HG02642 (cell line): ENCODE results near the gene HLA-DMA.
"Not testable (repeated sequence)": the region's sequence is repeated elsewhere in the genome, so short reads cannot be mapped to it uniquely, and the experiment has no call there.

Source experiments
- ATAC-seq: cut with Tn5 transposase; IDR thresholded peaks from one replicate; pipeline ENCODE4 v1.9.1; 2021; ENCODE audit warnings: mild to moderate bottlenecking; ENCODE audit not compliant: unreplicated experiment, poor library complexity

Gene HLA-DMA

DNA sequence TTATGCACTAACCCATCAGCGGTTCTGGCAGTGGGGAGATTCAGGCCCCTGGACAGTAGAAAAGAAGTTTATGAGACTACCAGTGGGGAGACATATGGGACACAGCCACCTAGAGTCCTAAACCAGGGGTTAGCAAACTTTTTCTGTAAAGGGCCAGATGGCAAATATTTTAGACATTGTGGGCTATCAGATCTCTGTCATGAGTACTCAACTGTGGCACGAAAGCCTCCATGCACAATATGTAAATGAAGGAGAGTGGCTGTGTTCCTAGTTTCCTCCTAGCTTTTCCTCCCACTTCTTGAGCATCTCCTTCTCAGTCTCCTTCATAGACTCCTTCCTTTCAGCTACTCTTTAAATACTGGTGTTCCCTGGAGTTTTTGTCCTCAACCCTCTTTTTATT is 3.3 kb upstream of the HLA-DMA start:
- no peak for ATAC-seq

- no peak for ATAC-seq
These were observed 2.3 kb upstream of the HLA-DMA start for GRCh38 chr6:32954986-32955802.

GRCh38 chr6:32954267-32954666 is 1.4 kb upstream of the HLA-DMA start:
- ATAC-seq: no peak

DNA sequence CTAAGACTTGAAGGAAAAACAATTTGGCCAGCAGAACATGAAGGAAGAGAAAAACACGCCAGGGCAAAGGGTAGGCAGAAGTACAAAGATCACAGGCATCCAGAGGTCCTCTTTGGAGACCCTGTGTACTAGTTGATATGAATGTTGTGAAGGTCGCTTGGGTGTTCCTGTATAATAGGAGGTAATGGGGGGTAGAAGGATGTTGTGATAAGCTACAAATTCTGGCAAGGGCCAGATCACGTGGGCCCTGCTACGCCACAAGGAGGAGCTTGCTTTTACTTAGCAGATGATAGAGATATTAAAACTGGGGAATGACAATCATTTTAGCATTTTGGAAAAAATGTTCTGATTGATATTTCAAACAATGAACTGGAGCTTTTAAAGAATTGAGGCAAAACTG is 878 bp upstream of the HLA-DMA start:
- no peak for ATAC-seq

DNA sequence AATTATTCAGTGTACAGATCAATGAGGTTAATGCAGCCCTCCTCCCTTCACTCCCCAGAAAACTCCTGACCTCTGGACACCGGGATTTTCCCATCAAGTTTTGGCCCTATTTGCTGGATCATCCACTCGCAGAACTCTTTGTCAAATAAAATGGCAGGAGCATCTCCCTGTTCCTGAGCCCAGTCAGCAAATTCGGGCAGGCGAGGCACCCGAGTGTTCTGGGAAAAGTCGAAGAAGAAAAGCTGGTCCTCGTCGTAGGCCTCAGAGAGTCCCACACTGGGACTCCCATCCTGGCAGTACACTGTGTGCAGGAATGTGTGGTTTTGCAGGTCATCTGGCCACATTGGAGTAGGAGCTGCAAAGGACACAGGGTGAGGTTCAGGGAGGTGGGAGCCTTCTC is 2.4 kb downstream of the HLA-DMA start:
- no peak for ATAC-seq

DNA sequence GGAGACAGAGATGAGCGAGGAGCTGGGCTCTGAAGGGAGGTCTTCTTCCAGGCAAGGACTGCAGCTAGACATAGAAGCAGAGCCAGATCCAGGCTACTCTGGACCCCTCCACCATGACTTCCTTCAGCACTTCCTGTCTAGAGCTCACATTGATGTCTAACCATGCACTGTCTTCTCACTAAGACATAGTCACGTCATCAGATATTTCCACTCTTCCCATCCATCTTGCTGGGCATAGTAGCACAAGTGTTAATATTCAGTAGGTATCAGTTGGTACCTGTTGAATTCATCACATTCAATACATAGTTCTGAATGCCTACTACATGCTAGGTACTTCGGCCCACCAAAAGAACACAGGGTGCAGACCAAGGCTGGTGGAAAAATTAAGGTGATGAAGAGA is 2.9 kb downstream of the HLA-DMA start:
- no peak for ATAC-seq

DNA sequence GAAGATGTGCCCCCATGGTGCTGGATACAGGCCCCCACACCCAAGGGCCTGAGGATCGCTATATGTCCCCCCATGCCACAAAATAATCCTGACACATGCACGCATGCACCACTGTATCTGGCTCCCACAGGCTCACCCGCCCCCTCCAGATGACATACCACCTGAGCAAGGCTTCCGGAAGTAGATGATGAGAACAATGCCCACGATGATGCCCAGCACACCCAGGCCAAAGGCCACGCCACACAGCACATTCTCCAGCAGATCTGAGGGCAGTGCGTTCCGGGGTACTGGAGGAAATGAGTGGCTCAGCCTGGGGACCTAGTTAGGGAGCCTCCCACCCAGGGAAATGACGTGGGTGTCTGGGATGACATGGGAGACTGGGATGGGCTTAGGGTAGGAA is 3.8 kb downstream of the HLA-DMA start:
- ATAC-seq: no peak

DNA sequence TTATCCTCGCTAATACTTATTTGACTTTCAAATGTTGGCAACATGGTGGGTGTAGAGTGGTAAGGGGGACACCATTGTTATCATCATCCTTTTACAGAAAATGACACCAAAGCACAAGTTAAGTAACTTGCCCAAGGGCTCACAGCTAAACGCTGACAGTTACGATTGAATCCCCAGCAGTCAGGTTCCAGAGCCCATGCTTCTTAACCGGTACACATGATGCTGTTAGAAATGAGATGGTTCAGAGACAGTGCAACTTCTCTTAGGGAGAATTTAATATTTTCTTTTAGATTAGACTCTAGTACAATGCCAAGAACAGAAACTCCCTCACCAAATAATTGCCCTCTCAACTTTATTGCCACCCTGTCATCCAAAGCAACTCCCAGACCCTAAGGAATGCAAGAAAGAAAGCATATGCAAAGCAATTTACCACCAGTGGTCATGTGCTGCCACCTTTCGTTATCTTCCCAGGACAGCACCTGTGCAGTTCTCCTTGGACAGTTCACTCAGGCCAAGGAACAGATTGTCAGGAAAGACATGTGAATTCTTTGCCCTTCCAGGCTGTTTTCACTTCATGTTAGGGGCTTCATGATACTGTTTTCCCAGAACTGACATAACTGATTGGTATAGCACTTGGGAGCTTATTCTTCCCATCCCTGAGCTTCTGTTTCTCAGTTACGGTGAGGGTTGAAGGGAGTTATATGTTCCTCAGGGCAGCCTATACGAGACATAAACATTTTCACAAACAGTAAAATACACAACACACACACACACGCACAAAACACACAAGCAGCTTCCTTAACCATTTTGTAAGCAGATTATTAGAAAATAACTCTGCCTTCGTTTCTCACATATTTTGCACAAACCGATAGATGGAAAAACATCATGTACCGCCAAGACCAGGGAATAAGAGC is 5.1 kb downstream of the HLA-DMA start:
- no peak for ATAC-seq

- no peak for ATAC-seq
These were observed 6.0 kb downstream of the HLA-DMA start for GRCh38 chr6:32946893-32947292.

- ATAC-seq: no peak
These were observed 6.9 kb downstream of the HLA-DMA start for GRCh38 chr6:32945953-32946352.

DNA sequence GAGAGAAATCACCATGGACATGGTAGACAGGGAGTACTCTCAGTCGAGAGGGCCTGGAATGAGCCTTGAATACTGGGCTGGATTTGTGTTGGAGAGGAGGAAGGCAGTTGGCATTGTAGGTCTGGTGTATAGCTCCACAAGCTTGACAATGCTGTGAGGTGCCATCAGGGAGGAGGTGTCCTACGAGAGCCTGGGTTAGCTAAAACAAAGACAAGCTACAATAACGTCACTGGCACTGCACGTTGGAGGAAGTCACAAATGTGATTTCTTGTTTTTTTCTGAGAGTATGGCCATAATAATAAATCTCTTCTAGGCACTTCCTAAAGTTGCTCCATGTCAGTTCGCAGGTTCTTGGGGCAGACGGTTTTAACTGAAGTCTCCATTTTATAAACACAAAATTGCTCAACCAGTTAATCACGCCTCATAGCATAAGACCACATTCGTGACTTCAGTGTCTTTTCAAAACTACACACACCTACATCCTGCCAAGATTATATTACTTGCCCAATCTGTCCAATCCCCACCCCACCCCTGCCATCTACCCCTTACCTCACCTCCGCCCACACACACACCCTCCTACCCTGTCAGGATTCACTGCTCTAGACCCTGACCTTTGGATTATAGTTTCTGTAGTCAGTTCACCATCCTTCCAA is 7.7 kb downstream of the HLA-DMA start:
- ATAC-seq: no peak

DNA sequence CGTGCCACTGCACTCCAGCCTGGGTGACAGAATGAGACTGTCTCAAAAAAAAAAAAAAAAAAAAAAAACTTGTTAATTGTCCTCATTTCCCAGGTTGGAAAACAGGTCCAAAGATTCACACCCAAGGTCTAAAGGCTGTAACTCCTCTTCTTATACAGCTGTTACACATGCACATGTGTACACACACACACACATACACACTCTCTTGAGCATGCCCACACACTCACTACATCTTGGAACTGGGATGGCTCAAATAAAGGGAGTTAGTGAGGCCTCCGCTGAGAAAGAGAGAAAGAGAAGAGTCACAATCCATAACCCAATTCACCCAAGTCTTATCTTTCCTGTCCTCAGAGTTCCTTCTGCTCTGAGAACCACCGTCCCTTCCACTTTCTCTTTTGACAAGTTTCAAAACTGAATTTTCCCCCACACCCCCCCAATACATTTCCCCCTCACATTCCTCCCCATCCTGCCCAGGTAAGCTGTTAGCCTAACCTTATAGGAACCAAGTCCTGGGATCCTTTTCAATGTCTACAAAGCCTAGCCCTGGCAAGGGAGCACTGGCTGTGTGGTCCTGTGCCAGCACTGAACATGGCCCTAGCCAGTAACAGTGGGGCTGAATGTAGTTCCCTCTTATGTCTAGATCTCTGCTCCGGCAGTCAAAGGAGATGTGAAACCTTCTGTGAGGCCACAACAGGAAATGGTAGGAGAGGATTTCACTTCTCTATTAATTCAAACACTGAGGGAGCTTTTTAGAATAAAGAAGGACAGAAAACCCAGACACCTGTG is 8.8 kb downstream of the HLA-DMA start:
- peak; percentile 49 for ATAC-seq

DNA sequence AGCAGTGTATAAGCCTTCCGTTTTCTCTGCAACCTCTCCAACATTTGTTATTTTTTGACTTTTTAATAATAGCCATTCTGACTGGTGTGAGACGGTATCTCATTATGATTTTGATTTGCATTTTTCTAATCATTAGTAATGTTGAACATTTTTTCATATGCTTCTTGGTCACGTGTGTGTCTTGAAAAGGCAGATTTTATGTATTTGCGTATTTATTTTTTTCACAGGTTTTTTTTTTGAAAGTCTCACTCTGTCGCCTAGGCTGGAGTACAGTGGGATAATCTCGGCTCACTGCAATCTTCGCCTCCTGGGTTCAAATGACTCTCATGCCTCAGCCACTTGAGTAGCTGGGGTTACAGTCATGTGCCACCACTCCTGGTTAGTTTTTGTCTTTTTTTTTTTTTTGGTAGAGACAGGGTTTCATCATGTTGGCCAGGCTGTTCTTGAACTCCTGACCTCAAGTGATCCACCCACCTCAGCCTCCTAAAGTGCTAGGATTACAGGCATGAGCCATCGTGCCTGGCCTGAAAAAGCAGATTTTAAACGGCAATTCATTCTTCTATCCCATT is 10.3 kb downstream of the HLA-DMA start:
- ATAC-seq: not testable (repeated sequence)

DNA sequence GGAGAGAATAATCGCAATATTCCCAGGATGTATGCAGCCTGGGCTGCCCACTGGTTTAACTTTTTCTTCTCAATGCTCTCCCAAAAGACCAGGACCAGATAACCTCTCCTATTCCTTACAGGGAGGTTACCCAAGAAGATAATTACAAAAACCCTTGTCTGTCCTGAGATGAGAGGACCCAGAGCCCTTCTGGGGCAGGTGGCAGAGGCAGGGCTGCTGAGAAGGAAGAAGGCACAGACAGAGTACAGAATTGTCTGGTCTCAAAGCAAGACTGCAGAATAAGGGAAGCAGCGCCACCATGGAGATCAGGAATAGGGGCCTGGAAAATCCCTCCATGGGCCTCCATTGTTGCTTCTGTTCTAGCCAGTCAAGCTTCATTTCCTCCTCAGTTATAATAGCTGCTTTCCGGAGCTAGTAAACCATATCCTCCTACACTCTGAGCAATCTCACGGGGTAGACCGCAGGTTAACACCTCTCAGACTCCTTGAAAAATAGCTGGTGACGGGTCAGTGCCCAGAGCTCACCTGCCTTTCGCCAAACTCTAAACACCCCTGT is 11.6 kb downstream of the HLA-DMA start:
- peak; percentile 55 for ATAC-seq

DNA sequence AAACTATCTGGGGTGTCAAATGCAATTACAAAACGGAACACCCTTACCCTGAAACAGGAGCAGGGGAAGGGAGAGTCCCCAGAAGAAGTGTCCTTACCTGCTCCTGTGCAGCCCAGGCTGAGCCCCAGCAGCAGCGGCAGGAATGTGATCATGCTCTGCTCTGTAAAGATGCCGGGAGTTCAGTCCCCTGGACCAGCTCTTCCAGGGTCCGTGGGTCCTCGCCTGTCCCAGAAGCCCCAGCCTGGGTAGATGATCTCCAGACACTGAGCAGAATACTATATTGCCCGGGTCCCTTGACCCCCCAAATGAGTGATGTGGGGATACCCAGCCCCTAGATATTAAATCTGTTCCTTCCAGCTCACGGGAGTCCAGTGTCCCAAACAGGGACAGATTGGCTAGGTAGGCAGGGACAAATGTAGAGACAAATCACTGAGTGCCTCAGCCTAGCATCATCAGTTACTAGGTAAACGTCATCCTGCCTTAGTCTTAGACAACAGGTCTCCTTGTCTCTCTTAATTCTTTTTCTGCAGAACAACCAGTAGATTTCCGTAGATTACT is 12.2 kb downstream of the HLA-DMA start, which contains the start of gene HLA-DMB:
HLA-DMB (minus strand) TSS at position 373 of the 558 bp plus-strand sequence; CDS start at position 152, 221 bp downstream.
- ATAC-seq: peak; percentile 65

DNA sequence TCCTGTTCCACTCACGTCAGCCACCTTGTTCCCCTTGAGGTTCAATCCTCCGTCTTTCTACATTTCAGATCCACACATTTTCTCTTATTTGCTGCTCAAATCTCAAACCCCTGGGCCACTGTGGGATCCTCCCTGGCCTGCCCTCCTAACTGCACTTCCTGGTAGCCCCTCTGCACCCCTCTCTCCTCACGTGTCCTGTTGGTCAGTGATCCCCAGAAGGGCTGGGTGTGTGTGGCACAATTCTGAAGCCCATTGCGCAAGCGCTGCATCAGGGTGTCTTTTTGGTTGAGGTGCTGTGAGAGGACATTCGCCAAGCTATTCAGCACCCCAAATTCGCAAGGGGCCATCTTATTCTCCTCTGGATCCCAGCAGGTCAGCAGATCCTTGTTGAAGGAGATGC is 14.4 kb downstream of the HLA-DMA start:
- no peak for ATAC-seq

DNA sequence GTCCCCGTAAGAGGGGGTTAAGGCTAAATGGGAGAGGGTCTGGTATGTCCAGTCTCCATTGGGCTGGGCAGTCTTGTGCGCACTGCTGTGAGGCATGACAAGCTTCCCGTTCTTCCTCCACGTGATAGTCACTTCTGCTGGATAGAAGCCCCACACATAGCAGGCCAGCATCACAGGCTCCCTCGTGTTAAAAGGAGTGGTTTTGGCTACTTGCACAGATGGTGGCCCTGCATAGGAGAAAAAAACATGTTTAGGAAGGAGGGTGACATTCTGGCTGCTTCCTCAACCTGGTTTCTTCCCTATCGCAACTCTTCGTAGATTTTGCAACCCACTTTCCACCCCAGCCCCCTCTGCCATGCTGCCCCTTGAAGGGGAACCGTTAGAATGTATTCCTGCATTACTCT is 15.7 kb downstream of the HLA-DMA start:
- ATAC-seq: no peak

DNA sequence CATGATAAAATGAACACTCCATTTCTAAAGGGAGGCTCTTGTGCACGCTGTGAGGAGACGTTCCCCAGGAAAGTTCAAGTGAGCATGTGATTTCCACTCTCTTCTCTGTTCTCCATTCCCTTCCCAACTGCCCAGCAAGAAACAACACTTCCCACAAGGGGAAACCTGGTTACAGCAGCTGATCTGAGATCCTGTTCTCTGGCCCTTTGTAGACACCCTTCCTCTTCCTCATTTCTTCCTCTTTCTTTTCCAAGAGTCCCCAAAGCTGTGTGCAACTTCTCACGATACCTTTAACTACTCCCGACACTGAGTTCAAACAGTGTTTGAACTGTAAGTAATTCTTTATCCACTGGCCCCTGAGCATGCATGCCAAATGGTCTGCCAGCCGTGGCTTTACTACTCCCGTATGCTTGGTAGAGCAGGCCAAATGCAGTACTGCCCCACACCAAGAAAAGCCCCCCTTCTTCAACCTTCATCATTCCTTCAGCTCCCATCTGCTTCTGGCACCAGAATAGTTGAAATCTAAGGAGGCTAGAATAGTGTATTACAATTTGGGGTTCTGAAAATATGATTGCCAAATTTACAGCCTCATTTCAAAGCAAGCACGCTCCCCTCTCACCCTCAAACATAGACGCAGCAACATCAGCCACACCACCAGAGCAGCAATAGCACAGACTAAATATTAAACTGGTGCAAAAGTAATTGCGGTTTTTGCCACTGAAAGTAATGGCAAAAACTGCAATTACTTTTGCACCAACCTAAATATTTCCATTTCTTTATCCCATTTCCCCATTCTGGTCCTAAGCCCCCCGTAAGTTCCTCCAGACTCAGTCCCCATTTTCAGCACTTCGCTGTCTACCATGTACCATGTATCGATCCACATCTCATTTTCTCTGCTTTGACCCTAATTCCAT is 16.4 kb downstream of the HLA-DMA start:
- no peak for ATAC-seq
